Astrocyte (in vitro differentiated cells and primary cell): ENCODE results near the gene PDE1A. TPM values are rescaled to one million over a fixed set of nuclear protein-coding genes. Genes with fewer than 3 reads are reported as not detected.
"Not testable (repeated sequence)": the region's sequence is repeated elsewhere in the genome, so short reads cannot be mapped to it uniquely, and the experiment has no call there.

Source experiments
- DNase-seq: peaks from one replicate; pipeline ENCODE4 v3.0.0-alpha.2; 2010; ENCODE audit warnings: low read depth
- FAIRE-seq: peaks from 2 replicates; lab custom pipeline; 2011; peaks lifted over from hg19 to GRCh38; lab: Jason Lieb, UNC
- H2AFZ ChIP-seq: 2 replicates; pipeline ENCODE4 v1.6.0; 2012; ENCODE audit warnings: low read depth, low read length, inconsistent platforms
- H3K27ac ChIP-seq: 2 replicates; pipeline ENCODE4 v1.5.1; 2011; ENCODE audit warnings: low read depth, low read length, inconsistent platforms
- H3K27me3 ChIP-seq: 2 replicates; pipeline ENCODE4 v1.6.0; 2011; ENCODE audit warnings: low read length, inconsistent platforms; ENCODE audit not compliant: insufficient read depth
- H3K36me3 ChIP-seq: 2 replicates; pipeline ENCODE4 v1.5.1; 2011; ENCODE audit warnings: low read length, inconsistent platforms; ENCODE audit not compliant: insufficient read depth
- H3K4me1 ChIP-seq: 2 replicates; pipeline ENCODE4 v1.5.1; 2011; ENCODE audit warnings: low read length, inconsistent platforms; ENCODE audit not compliant: insufficient read depth
- H3K4me2 ChIP-seq: 2 replicates; pipeline ENCODE4 v1.6.0; 2012; ENCODE audit warnings: low read length, inconsistent platforms
- H3K4me3 ChIP-seq: 2 replicates; pipeline ENCODE4 v1.5.1; 2011; ENCODE audit warnings: low read depth, mild to moderate bottlenecking, low read length, inconsistent platforms; ENCODE audit not compliant: insufficient read depth
- H3K79me2 ChIP-seq: 2 replicates; pipeline ENCODE4 v1.6.0; 2012; ENCODE audit warnings: mild to moderate bottlenecking, low read length, inconsistent platforms; ENCODE audit not compliant: insufficient read depth
- H3K9ac ChIP-seq: 2 replicates; pipeline ENCODE4 v1.6.0; 2012; ENCODE audit warnings: mild to moderate bottlenecking, low read length, inconsistent platforms
- H3K9me3 ChIP-seq: 2 replicates; pipeline ENCODE4 v1.5.1; 2012; ENCODE audit warnings: low read depth, mild to moderate bottlenecking, low read length, inconsistent platforms; ENCODE audit not compliant: insufficient read depth
- H4K20me1 ChIP-seq: 2 replicates; pipeline ENCODE4 v1.6.0; 2012; ENCODE audit warnings: low read length, inconsistent platforms; ENCODE audit not compliant: insufficient read depth
- H3K27ac Mint-ChIP-seq: one replicate; pipeline ENCODE4 v1.8.0; 2021; ENCODE audit warnings: mild to moderate bottlenecking, mixed read lengths; ENCODE audit not compliant: unreplicated experiment
- H3K27me3 Mint-ChIP-seq: one replicate; pipeline ENCODE4 v1.8.0; 2021; ENCODE audit warnings: low read depth, mixed read lengths; ENCODE audit not compliant: unreplicated experiment
- H3K36me3 Mint-ChIP-seq: one replicate; pipeline ENCODE4 v1.8.0; 2021; ENCODE audit warnings: low read depth, mixed read lengths; ENCODE audit not compliant: unreplicated experiment
- H3K4me1 Mint-ChIP-seq: one replicate; pipeline ENCODE4 v1.8.0; 2021; ENCODE audit warnings: low read depth, mixed read lengths; ENCODE audit not compliant: unreplicated experiment
- H3K4me3 Mint-ChIP-seq: one replicate; pipeline ENCODE4 v1.8.0; 2021; ENCODE audit warnings: mild to moderate bottlenecking, moderate library complexity, mixed read lengths; ENCODE audit not compliant: unreplicated experiment
- H3K9me3 Mint-ChIP-seq: one replicate; pipeline ENCODE4 v1.8.0; 2021; ENCODE audit warnings: mild to moderate bottlenecking, mixed read lengths; ENCODE audit not compliant: unreplicated experiment
- EZH2 ChIP-seq: IDR thresholded peaks from 2 replicates; pipeline ENCODE4 v1.6.1; 2012; ENCODE audit warnings: mild to moderate bottlenecking, low read length, inconsistent platforms; ENCODE audit not compliant: insufficient read depth
- total RNA-seq: library from RNA; stranded (reverse); gene quantifications from 2 replicates; pipeline ENCODE4 v1.2.1, GENCODE V29; 2021
- TF ChIP-seq, protein P1 (sequence below): IDR thresholded peaks from 2 replicates; pipeline ENCODE4 v1.5.1; 2011; ENCODE audit warnings: low read depth, mild to moderate bottlenecking, inconsistent platforms, low read length, moderate library complexity; ENCODE audit not compliant: insufficient read depth

PDE1A gene
- total RNA-seq, 1 donor from 2014 or later, result 0.32 TPM

DNA sequence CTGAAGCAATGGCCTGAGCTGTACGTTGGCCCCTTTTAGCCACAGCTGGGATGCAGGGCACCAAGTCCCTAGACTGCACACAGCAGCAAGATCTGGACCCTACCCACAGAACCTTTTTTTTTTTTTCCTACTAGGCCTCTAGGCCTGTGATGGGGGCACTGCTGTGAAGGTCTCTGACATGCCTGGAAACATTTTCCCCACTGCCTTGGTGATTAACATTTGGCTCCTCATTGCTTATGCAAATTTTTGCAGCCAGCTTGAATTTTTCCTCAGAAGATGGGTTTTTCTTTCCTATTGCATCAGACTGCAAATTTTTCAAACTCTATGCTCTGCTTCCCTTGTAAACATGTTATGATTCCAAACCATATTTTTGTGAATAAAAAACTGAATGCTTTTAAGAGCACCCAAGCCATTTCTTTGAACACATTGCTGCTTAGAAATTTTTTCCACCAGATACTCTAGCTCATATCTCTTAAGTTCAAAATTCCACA, 33.5 kb downstream of the PDE1A start:
- Mint-ChIP-seq H3K4me1 (no peaks in the 10 kb centered on the region), H3K36me3 (no peaks in the 10 kb centered on the region), H3K9me3 (peaks cover 8% of the 10 kb centered on the region), H3K27ac (no peak overlapping the region), H3K27me3 (no peaks in the 10 kb centered on the region), H3K4me3 (no peak overlapping the region)
- Histone ChIP-seq H3K9ac (no peak overlapping the region), H3K4me3 (no peak overlapping the region), H3K9me3 (no peaks in the 10 kb centered on the region), H3K79me2 (no peaks in the 10 kb centered on the region), H3K36me3 (no peaks in the 10 kb centered on the region), H3K27me3 (no peaks in the 10 kb centered on the region), H3K4me1 (no peaks in the 10 kb centered on the region), H3K4me2 (no peak overlapping the region), H2AFZ (no peak overlapping the region), H4K20me1 (no peaks in the 10 kb centered on the region), H3K27ac (no peak overlapping the region)
- no peak for DNase-seq
- no peak for FAIRE-seq
- TF ChIP-seq, protein P1, sequence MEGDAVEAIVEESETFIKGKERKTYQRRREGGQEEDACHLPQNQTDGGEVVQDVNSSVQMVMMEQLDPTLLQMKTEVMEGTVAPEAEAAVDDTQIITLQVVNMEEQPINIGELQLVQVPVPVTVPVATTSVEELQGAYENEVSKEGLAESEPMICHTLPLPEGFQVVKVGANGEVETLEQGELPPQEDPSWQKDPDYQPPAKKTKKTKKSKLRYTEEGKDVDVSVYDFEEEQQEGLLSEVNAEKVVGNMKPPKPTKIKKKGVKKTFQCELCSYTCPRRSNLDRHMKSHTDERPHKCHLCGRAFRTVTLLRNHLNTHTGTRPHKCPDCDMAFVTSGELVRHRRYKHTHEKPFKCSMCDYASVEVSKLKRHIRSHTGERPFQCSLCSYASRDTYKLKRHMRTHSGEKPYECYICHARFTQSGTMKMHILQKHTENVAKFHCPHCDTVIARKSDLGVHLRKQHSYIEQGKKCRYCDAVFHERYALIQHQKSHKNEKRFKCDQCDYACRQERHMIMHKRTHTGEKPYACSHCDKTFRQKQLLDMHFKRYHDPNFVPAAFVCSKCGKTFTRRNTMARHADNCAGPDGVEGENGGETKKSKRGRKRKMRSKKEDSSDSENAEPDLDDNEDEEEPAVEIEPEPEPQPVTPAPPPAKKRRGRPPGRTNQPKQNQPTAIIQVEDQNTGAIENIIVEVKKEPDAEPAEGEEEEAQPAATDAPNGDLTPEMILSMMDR, result no peak
- TF ChIP-seq EZH2, result no peak

DNA sequence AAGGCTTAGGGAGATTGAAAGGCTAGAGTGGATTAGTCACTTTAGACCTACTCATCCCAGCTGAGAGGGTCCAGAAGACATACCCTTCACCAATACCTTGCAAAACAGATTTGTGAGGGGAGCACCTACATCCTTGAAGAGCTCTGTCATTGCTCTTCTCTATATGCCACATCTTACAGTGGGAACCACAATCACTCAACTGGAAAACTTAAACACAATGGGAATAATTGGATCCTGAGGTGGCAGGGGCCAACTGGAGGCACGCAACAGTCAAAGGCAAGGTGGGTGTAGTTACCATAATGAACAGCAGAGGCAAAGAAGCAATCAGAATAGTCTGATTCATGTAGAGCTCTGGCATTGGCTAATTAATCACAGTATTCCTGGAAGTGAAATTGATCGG, 35.4 kb downstream of the PDE1A start:
- Histone ChIP-seq H3K4me1 (no peaks in the 10 kb centered on the region), H3K27ac (no peak overlapping the region), H3K79me2 (no peaks in the 10 kb centered on the region), H3K4me2 (no peak overlapping the region), H3K27me3 (no peaks in the 10 kb centered on the region), H3K9me3 (no peaks in the 10 kb centered on the region), H3K9ac (no peak overlapping the region), H3K36me3 (no peaks in the 10 kb centered on the region), H4K20me1 (no peaks in the 10 kb centered on the region), H3K4me3 (no peak overlapping the region), H2AFZ (no peak overlapping the region)
- H3K4me1 Mint-ChIP-seq, result no peaks in the 10 kb centered on the region
- H3K27ac Mint-ChIP-seq, result no peak overlapping the region
- H3K27me3 Mint-ChIP-seq, result no peaks in the 10 kb centered on the region
- DNase-seq (no peak), FAIRE-seq (no peak)
- H3K4me3 Mint-ChIP-seq, result no peak overlapping the region
- H3K9me3 Mint-ChIP-seq, result peaks cover 13% of the 10 kb centered on the region
- no peaks in the 10 kb centered on the region for H3K36me3 Mint-ChIP-seq
- TF ChIP-seq, protein P1, result no peak
- no peak for TF ChIP-seq EZH2

DNA sequence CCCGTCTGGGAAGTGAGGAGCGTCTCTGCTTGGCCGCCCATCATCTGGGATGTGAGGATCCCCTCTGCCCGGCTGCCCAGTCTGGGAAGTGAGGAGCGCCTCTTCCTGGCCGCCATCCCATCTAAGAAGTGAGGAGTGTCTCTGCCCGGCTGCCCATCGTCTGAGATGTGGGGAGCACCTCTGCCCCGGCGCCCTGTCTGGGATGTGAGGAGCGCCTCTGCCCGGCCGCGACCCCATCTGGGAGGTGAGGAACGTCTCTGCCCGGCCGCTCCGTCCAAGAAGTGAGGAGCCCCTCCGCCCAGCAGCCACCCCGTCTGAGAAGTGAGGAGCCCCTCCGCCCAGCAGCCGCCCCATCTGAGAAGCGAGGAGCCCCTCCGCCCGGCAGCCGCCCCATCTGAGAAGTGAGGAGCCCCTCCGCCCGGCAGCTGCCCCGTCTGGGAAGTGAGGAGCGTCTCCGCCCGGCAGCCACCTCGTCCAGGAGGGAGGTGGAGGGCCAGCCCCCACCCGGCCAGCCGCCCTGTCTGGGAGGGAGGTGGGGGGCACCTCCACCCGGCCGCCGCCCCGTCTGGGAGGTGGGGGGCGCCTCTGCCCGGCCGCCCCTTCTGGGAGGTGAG, 40.5 kb downstream of the PDE1A start:
- H3K4me3 Mint-ChIP-seq, FAIRE-seq, H3K9me3 Mint-ChIP-seq: not testable (repeated sequence)

More for the DNA sequence above, 40.5 kb downstream of the PDE1A start:
- H3K27me3 Mint-ChIP-seq, H3K27ac Mint-ChIP-seq, H4K20me1 ChIP-seq, DNase-seq, H3K79me2 ChIP-seq, H3K4me1 Mint-ChIP-seq, H3K4me1 ChIP-seq, H3K27me3 ChIP-seq, H3K36me3 ChIP-seq, H3K27ac ChIP-seq, H3K9me3 ChIP-seq, H3K4me3 ChIP-seq, H2AFZ ChIP-seq, H3K9ac ChIP-seq, H3K36me3 Mint-ChIP-seq, H3K4me2 ChIP-seq: not testable (repeated sequence)
